Ovary (tissue), 9 donors: ENCODE measurements around the gene TESK2. TPM values are rescaled to one million over a fixed set of nuclear protein-coding genes. Genes with fewer than 3 reads are reported as not detected.

ENCODE experiments used
- DNase-seq, 5 donors: peaks; one replicate each; pipeline ENCODE4 v3.0.0-alpha.2; 2019 to 2020
- H3K27ac ChIP-seq, 2 donors: fragments of 200-600 bp; one replicate each; pipeline versions ENCODE4 v1.5.1 to v1.8.0; 2019 to 2022
- H3K27me3 ChIP-seq: fragments of 200-600 bp; one replicate; pipeline ENCODE4 v1.8.0; 2022
- H3K36me3 ChIP-seq: fragments of 200-600 bp; sonication (generic); one replicate; pipeline ENCODE4 v1.5.1; 2019
- H3K4me1 ChIP-seq: one replicate; pipeline ENCODE4 v1.8.1; 2013; ENCODE audit warnings: mild to moderate bottlenecking, moderate library complexity; ENCODE audit not compliant: insufficient read depth
- H3K4me3 ChIP-seq: fragments of 200-600 bp; sonication (generic); one replicate; pipeline ENCODE4 v1.5.1; 2017
- H3K9me3 ChIP-seq, 2 donors: fragments of 200-600 bp in 1 of 2; sonication (generic) in 1 of 2; one replicate each; pipeline versions ENCODE4 v1.5.1 to v1.8.1; 2013 to 2019; ENCODE audit warnings: mild to moderate bottlenecking in 1 of 2, moderate library complexity in 1 of 2
- CTCF ChIP-seq, 3 donors: fragments of 450-650 bp in 2 of 3; fragments of 200-600 bp in 1 of 3; IDR thresholded peaks; one replicate each; pipeline versions ENCODE4 v1.5.1 to v1.8.0; 2016 to 2022; ENCODE audit warnings: antibody characterized with exemption in 3 of 3, mild to moderate bottlenecking in 1 of 3
- EP300 ChIP-seq: sonication (generic); formaldehyde crosslinking; IDR thresholded peaks from one replicate; pipeline ENCODE4 v1.6.1; 2017; ENCODE audit warnings: antibody characterized with exemption
- POLR2A ChIP-seq: fragments of 450-650 bp; IDR thresholded peaks from one replicate; pipeline ENCODE4 v1.6.1; 2017; ENCODE audit warnings: antibody characterized with exemption, mild to moderate bottlenecking, moderate library complexity
- WGBS, 3 donors: extraction: QIAGEN DNeasy Blood & Tissue Kit in 1 of 3; methylation state at CpG; one replicate each; pipeline versions ENCODE4 v1.1.5 to v1.1.7; 2013 to 2017; 5-methylcytosine and 5-hydroxymethylcytosine counted together
- intact Hi-C, 4 donors: fragments of 100-400 bp; cut with DNase I; formaldehyde crosslinking; loops; one replicate each; pipeline versions ENCODE4 v1.11.0 to v1.15.1; 2022 to 2023
- polyA plus RNA-seq, 2 donors: library from polyadenylated mRNA; stranded (reverse); fragments of 200-250 nt in 1 of 2; fragments of 350-450 nt in 1 of 2; fragmentation: Illumina TruSeq in 1 of 2; extraction: RNeasy Lipid Tissue Mini Kit (QIAGEN cat#74804) in 1 of 2; gene quantifications; one replicate each; pipeline ENCODE4 v1.2.3, GENCODE V29; 2013 to 2014
- total RNA-seq, 7 donors: library from RNA; depleted of rRNA in 2 of 7; stranded (reverse); fragments of >200 nt in 2 of 7; fragmentation: NEBNext Ultra II Directional in 3 of 7; extraction: Animal tissue kit (Norgen Biotek cat#: 25700) in 3 of 7; gene quantifications; one replicate each; pipeline versions ENCODE4 v1.1.0 to v1.2.4, GENCODE V29; 2016 to 2023
- donor health status: DM: no; HTN: no; CAD: no; lungs with moderate emphysema.
- donor health status: DM: no; HTN: no; CAD: no.
- donor health status: Bipolar disorder and iron deficiency.
- donor health status: DM: yes; HTN: yes; CAD: no.
- donor health status: DM: no; HTN: no; CAD: no.
- donor health status: DM: yes; HTN: yes; CAD: no.

The TESK2 gene
- total and polyA plus RNA-seq, 9 donors, result 6.7 to 12.5 (median 9.7) TPM

- intact Hi-C loops, result loop anchor here in 1 of 4 donors (10.0 kb wide), 1 partner anchor 500 kb away; the partner anchor contains the start of genes BTBD19, DYNLT4 and PLK3
- no peak for TF ChIP-seq EP300
- no peak for TF ChIP-seq CTCF (IDR thresholded peaks at IDR 0.05)
- no peak for TF ChIP-seq POLR2A
- Histone ChIP-seq H3K9me3 (no peaks in the 10 kb centered on the region), H3K4me3 (no peak overlapping the region), H3K4me1 (no peaks in the 10 kb centered on the region), H3K27ac (no peak overlapping the region), H3K27me3 (no peaks in the 10 kb centered on the region), H3K36me3 (no peaks in the 10 kb centered on the region)
- WGBS, 3 donors, result 83 to 85% (median 84%) methylated on average over 10 of the region's 10 CpGs
- DNase-seq, result peak in 1 of 5 donors; percentile 40
These were observed 185.7 kb downstream of the TESK2 start for GRCh38 chr1:45305231-45305630.

- TF ChIP-seq EP300 (no peak), CTCF (IDR thresholded peaks at IDR 0.05) (no peak), POLR2A (no peak)
- Histone ChIP-seq H3K27me3 (no peaks in the 10 kb centered on the region), H3K36me3 (no peaks in the 10 kb centered on the region), H3K9me3 (no peaks in the 10 kb centered on the region), H3K27ac (peak overlapping the region; percentile 81 to 88), H3K4me1 (no peaks in the 10 kb centered on the region), H3K4me3 (peak overlapping the region; percentile 93)
- 46 to 52% (median 48%) methylated on average over 15 of the region's 15 CpGs for WGBS, 3 donors
- peak; percentile 43 to 72 (median 56) for DNase-seq
- intact Hi-C loops, result loop anchor here in 2 of 4 donors (5.0 to 10.0 kb wide), 5 partner anchors 292 to 572 kb away; partner anchors contain the start of genes BEST4 (in 1 of the 2), BTBD19 (in 1 of the 2), DYNLT4 (in 1 of the 2) and HECTD3 (in 1 of the 2)
These were observed 186.5 kb downstream of the TESK2 start for GRCh38 chr1:45304311-45305081.

- H3K9me3 ChIP-seq, result no peaks in the 10 kb centered on the region
- H3K27me3 ChIP-seq, result no peaks in the 10 kb centered on the region
- DNase-seq, result peak; percentile 99
- intact Hi-C loops, result loop anchor here in 2 of 4 donors (5.0 to 10.0 kb wide), 5 partner anchors 291 to 571 kb away; partner anchors contain the start of genes BEST4 (in 1 of the 2), BTBD19 (in 1 of the 2), DYNLT4 (in 1 of the 2) and HECTD3 (in 1 of the 2)
- TF ChIP-seq EP300, result no peak
- peak; percentile 68 to 94 (median 91) for TF ChIP-seq CTCF (IDR thresholded peaks at IDR 0.05)
- peak; percentile 79 for TF ChIP-seq POLR2A
- WGBS, 3 donors, result 0 to 1% (median 1%) methylated on average over 62 to 68 of the region's 68 CpGs
- H3K4me1 ChIP-seq, result no peaks in the 10 kb centered on the region
- peak overlapping the region; percentile 81 to 88 for H3K27ac ChIP-seq
- H3K36me3 ChIP-seq, result no peaks in the 10 kb centered on the region
- peak overlapping the region; percentile 93 for H3K4me3 ChIP-seq
These were observed 187.2 kb downstream of the TESK2 start for GRCh38 chr1:45303520-45304310.

- Histone ChIP-seq H3K4me1 (no peaks in the 10 kb centered on the region), H3K4me3 (peak overlapping the region; percentile 68), H3K36me3 (no peaks in the 10 kb centered on the region), H3K27ac (peak overlapping the region in 1 of 2 donors; percentile 76), H3K9me3 (no peaks in the 10 kb centered on the region), H3K27me3 (no peaks in the 10 kb centered on the region)
- WGBS, 3 donors, result 79 to 84% (median 83%) methylated on average over 16 of the region's 16 CpGs
- peak in 2 of 5 donors; percentile 41 to 44 for DNase-seq
- TF ChIP-seq EP300, result no peak
- intact Hi-C loops, result loop anchor here in 2 of 4 donors (1.0 to 10.0 kb wide), 6 partner anchors 289 to 570 kb away; partner anchors contain the start of genes BEST4 (in 1 of the 2), BTBD19 (in 1 of the 2), DYNLT4 (in 1 of the 2) and HECTD3 (in 1 of the 2)
These were observed 188.3 kb downstream of the TESK2 start for GRCh38 chr1:45302505-45303150.
